ENCODE data around the gene APOBEC3B. TPM values are rescaled to one million over a fixed set of nuclear protein-coding genes. Genes with fewer than 3 reads are reported as not detected.
"Not testable (repeated sequence)": the region's sequence is repeated elsewhere in the genome, so short reads cannot be mapped to it uniquely, and the experiment has no call there.

The APOBEC3B gene
- total RNA-seq, 1 donor from 2014 or later, result not detected

DNA sequence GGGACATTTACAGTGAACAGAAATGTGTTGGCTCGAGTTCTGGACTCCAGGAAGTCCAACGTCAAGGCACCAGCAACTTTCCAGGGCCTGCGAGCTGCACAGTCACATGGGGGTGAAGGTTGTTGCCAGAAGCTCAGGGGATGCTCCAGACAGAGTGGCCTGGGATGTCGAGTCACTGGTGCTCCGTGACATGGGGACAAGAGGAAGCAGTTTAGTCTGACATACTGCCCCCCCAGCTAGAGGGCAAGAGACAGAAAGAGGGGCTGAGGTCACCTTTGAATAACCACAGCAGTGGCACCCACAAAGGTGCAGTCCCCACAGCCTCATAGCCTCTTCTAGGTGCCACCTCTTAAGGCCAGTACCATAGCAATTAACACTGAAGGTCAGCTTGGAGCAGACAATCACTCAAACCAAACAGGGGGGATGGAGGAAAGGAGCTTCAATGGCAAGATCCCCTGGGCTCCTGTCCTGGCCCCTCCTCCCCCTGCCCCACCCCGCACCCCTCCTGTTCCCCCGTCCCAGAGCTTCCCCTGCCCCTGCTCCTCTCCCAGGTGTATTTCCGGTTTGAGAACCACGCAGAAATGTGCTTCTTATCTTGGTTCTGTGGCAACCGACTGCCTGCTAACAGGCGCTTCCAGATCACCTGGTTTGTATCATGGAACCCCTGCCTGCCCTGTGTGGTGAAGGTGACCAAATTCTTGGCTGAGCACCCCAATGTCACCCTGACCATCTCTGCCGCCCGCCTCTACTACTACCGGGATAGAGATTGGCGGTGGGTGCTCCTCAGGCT lies 42.6 kb downstream of the APOBEC3B start:
- FAIRE-seq (no peak), DNase-seq (ENCODE audit: low spot score in 2 of 2) (no peak)

DNA sequence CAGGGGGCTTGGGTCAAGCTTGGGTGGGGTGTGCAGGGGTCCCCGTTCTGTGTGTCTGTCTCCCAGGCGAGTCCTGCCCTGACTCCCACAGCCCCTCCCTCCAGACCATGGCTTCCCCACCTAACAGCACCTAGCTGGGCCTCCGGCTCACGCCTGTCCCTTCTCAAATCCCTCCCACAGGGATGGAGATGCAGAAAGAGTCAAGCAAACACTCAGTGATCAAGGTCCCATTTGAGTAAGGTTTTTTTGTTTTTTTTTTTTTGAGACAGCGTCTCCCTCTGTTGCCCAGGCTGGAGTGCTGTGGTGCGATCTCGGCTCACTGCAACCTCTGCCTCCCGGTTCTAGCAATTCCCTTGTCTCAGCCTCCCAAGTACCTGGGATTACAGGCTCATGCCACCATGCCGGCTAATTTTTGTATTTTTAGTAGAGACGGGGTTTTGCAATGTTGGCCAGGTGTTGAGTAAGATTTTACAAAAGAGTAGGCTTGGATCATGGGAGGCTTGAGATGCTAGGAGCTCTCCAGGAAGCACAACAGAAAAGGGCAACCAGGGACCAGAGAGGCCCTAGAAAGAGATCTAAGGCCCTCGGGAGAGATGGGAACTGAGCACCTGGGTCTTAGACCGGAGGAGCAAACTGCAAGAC lies 44.5 kb downstream of the APOBEC3B start:
- no peak for DNase-seq (ENCODE audit: low spot score in 2 of 2)
- no peak for FAIRE-seq

DNA sequence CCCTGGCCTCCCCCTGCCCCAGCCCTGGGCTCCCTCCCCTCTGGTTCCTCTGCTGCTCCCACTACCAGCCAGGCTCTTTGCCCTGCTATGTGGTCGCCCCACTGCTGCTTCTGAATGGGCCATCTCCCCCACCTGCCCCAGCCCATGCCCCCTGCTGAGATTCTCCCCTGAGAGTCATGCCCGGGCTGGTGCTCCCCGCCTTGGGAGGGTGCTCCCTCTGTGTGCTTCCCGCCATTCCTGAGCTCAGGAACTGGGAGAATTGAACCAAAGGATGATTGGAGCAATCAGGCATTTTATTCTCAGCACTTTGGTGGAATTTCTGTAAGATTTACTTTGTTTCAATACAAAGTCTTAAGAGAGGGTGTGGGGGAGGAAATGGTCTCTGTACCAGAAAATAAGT lies 45.6 kb downstream of the APOBEC3B start:
- DNase-seq (ENCODE audit: low spot score in 2 of 2) (no peak), FAIRE-seq (no peak)

DNA sequence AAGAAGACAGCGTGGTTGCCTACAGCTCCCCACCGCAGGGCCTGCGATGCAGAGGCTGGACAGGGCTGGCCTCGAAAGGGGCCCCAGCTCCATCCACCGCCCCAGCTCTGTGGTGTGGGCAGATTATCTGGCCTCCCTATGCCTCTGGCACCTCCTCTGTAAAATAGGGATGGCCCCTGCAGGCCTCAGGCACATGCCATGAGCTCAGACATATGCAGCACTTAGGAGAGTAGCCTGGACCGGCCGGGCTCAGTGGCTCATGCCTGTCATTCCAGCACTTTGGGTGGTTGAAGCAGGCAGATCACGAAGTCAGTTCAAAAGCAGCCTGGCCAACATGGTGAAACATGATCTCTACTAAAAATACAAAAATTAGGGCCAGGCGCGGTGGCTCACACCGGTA lies 46.1 kb downstream of the APOBEC3B start:
- DNase-seq (ENCODE audit: low spot score in 2 of 2) (no peak), FAIRE-seq (no peak)

DNA sequence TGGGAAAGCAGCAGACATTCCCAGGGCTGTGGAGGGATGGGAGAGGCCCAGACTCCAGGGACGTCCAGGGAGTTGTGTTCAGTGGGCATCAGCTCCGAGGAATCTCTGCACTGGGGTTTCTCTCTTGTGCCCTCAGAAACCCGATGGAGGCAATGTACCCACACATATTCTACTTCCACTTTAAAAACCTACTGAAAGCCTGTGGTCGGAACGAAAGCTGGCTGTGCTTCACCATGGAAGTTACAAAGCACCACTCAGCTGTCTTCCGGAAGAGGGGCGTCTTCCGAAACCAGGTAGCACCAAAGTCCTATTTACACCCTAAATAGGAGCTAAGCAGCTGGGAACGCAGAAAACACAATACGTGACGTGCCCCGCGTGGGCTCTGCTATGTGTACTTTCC lies 47.1 kb downstream of the APOBEC3B start:
- FAIRE-seq (no peak), DNase-seq (ENCODE audit: low spot score in 2 of 2) (no peak)

DNA sequence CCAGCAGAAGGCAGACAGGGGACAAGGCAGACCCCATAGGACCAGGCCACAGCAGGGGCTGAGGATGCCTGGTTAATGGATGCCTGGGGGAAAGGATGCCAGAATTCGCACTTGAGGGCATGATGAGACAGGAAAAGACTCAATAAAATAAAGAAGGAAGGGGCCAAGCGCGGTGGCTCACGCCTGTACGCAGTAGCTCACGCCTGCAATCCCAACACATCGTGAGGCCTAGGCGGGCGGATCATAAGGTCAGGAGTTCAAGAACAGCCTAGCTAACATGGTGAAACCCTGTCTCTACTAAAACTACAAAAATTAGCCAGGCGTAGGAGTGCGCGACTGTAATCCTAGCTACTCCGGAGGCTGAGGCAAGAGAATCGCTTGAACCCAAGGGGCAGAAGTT lies 48.6 kb downstream of the APOBEC3B start:
- no peak for DNase-seq (ENCODE audit: low spot score in 2 of 2)

DNA sequence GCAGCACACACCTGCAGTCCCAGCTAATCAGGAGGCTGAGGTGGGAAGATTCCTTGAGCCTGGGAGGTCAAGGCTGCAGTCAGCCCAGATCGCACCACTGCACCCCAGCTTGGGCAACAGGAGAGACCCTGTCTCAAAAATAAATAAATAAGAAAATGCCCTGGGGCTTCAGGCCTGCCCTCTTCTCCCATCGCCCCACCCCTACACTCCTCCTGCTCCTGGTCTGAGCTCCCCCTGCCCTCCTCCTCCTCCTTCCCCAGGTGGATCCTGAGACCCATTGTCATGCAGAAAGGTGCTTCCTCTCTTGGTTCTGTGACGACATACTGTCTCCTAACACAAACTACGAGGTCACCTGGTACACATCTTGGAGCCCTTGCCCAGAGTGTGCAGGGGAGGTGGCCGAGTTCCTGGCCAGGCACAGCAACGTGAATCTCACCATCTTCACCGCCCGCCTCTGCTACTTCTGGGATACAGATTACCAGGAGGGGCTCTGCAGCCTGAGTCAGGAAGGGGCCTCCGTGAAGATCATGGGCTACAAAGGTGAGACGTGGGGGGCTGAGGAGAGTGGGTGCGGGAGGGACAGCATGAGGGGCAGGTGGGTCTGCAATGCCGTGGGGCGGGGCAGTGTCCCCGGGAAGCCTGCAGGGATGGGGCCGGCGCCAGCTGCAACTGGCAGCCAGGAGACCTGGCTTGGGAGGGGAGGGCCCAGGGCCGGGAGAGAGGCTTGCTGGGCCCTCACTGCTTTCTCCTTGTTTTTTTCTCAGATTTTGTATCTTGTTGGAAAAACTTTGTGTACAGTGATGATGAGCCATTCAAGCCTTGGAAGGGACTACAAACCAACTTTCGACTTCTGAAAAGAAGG lies 49.5 kb downstream of the APOBEC3B start:
- not testable (repeated sequence) for DNase-seq (ENCODE audit: low spot score in 2 of 2); FAIRE-seq

More for the DNA sequence above, 48.6 kb downstream of the APOBEC3B start:
- no peak for FAIRE-seq

DNA sequence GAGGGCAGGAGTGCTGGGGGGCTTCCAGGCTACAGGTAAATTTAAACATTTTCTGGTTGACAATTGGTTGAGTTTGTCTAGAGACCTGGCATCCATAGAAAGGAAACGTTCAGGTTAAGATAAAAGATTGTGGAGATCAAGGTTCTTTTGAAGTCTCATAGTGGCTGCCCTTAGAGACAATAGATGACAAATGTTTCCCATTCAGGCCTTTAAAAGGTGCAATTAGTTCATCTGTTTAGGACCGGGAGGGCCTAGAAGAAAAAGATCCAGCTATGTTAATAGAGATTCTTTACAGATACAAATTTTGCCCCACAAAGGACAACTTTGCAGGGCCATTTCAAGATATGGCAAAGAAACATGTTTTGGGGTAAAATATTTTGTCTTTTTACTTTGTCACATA lies 54.9 kb downstream of the APOBEC3B start:
- FAIRE-seq; DNase-seq (ENCODE audit: low spot score in 2 of 2): not testable (repeated sequence)

DNA sequence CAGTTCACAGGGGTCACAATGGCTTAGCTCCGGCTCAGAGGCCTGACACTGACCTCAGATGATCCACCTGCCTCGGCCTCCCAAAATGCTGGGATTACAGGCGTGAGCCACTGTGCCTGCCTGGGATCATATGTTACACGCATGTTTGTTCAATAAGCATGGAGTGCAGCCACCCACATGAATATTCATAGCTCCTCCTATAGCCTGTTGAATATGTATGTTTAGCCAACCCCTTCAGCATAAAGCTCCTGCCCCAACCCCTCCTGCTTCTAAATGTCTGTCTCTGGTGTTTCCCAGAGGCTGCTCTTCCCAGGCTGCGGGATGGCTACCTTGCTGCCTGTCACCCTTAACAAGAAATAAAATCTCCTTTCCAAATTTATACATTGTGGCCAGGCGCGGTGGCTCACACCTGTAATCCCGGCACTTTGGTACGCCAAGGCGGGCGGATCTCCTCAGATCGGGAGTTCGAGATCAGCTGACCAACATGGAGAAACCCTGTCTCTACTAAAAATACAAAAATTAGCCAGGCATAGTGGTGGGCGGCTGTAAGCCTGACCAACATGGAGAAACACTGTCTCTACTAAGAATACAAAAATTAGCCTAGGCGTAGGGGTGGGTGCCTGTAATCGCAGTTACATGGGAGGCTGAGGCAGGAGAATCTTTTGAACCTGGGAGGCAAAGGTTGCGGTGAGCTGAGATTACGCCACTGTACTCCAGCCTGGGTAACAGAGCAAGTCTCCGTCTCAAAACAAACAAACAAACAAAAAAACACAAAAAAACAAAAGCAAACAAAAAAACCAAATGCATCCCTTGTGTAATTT lies 57.4 kb downstream of the APOBEC3B start:
- FAIRE-seq (no peak), DNase-seq (ENCODE audit: low spot score in 2 of 2) (no peak)

DNA sequence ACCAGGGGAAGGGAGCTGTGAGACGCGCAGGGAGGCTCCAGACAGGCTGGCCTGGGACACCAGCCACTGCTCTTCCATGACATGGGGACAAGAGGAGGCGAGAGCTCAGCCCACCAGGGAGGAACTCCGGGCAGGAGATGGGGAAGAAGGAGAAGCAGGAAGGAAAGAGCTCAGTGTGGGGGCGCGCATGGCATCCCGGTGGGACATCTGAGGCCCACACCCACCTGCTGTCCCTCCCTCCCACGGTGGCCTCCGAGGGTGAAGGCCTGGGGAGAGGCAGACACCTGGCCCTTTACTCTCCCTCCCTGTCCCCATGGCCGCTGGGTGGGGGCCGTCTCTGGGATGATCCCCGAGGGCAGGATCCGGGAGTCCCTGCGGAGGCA lies 58.0 kb downstream of the APOBEC3B start:
- not testable (repeated sequence) for DNase-seq (ENCODE audit: low spot score in 2 of 2); FAIRE-seq

DNA sequence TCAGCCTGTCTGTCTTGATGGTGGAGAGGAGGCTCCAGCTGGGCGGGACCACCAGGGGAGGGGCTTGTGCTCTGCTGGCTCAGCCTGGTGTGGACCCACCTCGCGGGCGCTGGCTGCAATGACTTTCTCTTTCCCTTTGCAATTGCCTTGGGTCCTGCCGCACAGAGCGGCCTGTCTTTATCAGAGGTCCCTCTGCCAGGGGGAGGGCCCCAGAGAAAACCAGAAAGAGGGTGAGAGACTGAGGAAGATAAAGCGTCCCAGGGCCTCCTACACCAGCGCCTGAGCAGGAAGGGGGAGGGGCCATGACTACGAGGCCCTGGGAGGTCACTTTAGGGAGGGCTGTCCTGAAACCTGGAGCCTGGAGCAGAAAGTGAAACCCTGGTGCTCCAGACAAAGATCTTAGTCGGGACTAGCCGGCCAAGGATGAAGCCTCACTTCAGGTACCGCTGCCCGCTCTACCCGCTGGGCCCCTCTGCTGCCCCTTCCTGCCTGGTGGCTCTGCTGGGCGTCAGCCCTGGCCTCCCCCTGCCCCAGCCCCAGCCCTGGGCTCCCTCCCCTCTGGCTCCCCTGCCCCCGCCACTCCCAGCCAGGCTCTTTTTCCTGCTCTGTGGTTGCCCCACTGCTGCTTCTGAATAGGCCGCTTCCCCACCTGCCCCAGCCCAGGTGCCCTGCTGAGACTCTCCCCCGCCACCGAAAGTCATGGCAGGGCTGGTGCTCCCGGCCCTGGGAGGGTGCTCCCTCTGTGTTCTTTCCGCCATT lies 58.6 kb downstream of the APOBEC3B start, which contains the start of gene APOBEC3F:
APOBEC3F (plus strand) TSS at position 327 of the 759 bp plus-strand sequence; CDS start at position 424, 97 bp downstream.
- not testable (repeated sequence) for DNase-seq (ENCODE audit: low spot score in 2 of 2); FAIRE-seq

DNA sequence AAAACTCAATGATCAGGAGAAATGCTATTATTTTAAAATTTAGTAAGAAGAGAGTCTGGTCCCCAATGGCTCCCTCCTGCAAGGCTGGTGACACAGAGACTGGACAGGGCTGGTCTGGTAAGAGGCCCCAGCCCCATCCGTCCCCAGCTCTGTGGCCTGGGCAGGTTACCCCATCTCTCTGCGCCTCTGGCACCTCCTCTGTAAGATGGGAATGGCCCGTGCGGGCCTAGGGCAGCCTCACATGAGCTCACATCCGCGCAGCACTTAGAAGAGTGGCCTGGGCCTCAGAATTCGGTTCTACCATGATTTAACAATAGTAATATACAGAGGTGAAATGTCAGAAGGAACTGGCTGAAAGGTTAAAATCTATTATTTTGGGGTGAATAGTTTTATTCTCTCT lies 59.8 kb downstream of the APOBEC3B start:
- DNase-seq (ENCODE audit: low spot score in 2 of 2), result no peak
- FAIRE-seq, result no peak

Other genes starting within 250 kb of the APOBEC3B start
- 78.7 TPM for gene SUN2, start 226.3 kb upstream of the APOBEC3B start, total RNA-seq
- gene DNAL4, start 188.2 kb upstream of the APOBEC3B start, total RNA-seq, result 16.7 TPM
- 10.6 TPM for gene NPTXR, start 138.3 kb upstream of the APOBEC3B start, total RNA-seq
- 30.2 TPM for gene CBX6, start 110.1 kb upstream of the APOBEC3B start, total RNA-seq
- gene APOBEC3A, start 24.7 kb upstream of the APOBEC3B start, total RNA-seq, result not detected
- gene APOBEC3C, start 31.9 kb downstream of the APOBEC3B start, total RNA-seq, result not detected
- gene APOBEC3D, start 38.8 kb downstream of the APOBEC3B start, total RNA-seq, result under 0.01 TPM
- gene APOBEC3F, start 58.5 kb downstream of the APOBEC3B start, total RNA-seq, result 0.82 TPM
- 0.41 TPM for gene APOBEC3G, start 94.9 kb downstream of the APOBEC3B start, total RNA-seq
- gene APOBEC3H, start 114.9 kb downstream of the APOBEC3B start, total RNA-seq, result not detected
- gene CBX7, start 170.3 kb downstream of the APOBEC3B start, total RNA-seq, result 6.1 TPM

Data from frontal cortex (tissue), 4 donors.